Measurements from ENCODE around the gene ATXN1. TPM values are rescaled to one million over a fixed set of nuclear protein-coding genes. Genes with fewer than 3 reads are reported as not detected.

Gene ATXN1
- total and polyA plus RNA-seq, 7 donors: 1.3 to 50.9 (median 21.6) TPM

DNA sequence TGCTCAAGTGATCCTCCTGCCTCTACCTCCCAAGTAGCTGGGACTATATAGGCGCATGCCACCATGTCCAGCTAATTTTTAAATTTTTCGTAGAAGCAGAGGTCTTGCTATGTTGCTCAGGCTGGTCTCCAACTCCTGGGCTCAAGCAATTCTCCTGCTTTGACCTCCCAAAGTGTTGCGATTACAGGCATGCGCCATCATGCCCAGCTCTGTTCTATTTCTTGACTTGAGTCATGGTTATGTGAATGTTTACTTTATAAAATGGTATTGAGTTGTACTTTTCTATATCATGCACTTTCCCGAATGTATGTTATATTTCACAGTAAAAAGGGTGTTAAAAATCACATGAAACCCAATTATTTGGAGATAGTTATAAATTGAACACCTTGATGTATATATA is 17.3 kb upstream of the ATXN1 start:
- intact Hi-C loops (cut with DNase I): loop anchor here in 1 of 2 donors (10.0 kb wide), 1 partner anchor 354 kb away; no protein-coding TSS in a partner anchor
- 94 to 97% (median 96%) methylated on average over 5 of the region's 5 CpGs for WGBS, 3 donors

DNA sequence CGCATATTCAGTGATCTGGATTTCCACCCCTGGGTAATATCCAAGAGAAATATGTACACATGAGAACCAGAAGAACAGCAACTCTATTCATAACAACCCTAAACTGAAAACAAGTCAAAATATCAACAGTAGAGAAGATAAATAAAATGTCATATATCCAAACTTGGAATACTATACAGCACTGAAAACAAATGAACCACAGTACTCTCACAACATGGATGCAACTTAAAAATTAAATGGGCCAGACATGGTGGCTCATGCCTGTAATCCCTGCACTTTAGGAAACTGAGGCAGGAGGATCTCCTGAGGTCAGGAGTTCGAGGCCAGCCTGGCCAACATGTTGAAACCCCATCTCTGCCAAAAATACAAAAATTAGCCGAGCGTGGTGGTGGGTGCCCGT is 16.5 kb upstream of the ATXN1 start:
- H3K27ac ChIP-seq: no peak overlapping the region
- no peak overlapping the region for H3K4me3 ChIP-seq
- 95 to 98% (median 97%) methylated on average over 5 of the region's 5 CpGs for WGBS, 3 donors
- DNase-seq: no peak
- no peak for ATAC-seq
- intact Hi-C loops (cut with DNase I): loop anchor here in 1 of 2 donors (10.0 kb wide), 1 partner anchor 353 kb away; no protein-coding TSS in a partner anchor
- H3K4me1 ChIP-seq: peaks cover 3% of the 10 kb centered on the region
- no peaks in the 10 kb centered on the region for H3K36me3 ChIP-seq (ENCODE audit: insufficient read depth in 1 of 2, low read depth in 1 of 2)
- TF ChIP-seq, protein P1, sequence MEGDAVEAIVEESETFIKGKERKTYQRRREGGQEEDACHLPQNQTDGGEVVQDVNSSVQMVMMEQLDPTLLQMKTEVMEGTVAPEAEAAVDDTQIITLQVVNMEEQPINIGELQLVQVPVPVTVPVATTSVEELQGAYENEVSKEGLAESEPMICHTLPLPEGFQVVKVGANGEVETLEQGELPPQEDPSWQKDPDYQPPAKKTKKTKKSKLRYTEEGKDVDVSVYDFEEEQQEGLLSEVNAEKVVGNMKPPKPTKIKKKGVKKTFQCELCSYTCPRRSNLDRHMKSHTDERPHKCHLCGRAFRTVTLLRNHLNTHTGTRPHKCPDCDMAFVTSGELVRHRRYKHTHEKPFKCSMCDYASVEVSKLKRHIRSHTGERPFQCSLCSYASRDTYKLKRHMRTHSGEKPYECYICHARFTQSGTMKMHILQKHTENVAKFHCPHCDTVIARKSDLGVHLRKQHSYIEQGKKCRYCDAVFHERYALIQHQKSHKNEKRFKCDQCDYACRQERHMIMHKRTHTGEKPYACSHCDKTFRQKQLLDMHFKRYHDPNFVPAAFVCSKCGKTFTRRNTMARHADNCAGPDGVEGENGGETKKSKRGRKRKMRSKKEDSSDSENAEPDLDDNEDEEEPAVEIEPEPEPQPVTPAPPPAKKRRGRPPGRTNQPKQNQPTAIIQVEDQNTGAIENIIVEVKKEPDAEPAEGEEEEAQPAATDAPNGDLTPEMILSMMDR (IDR thresholded peaks at IDR 0.05): no peak
- H3K9me3 ChIP-seq: no peaks in the 10 kb centered on the region
- H3K27me3 ChIP-seq (ENCODE audit: insufficient read depth in 3 of 3, low read length in 2 of 3): no peaks in the 10 kb centered on the region

More for the DNA sequence above, 17.3 kb upstream of the ATXN1 start:
- TF ChIP-seq, protein P1 (IDR thresholded peaks at IDR 0.05): no peak
- DNase-seq: no peak
- H3K9me3 ChIP-seq: no peaks in the 10 kb centered on the region
- no peak overlapping the region for H3K4me3 ChIP-seq
- peaks cover 3% of the 10 kb centered on the region for H3K4me1 ChIP-seq
- no peaks in the 10 kb centered on the region for H3K27me3 ChIP-seq (ENCODE audit: insufficient read depth in 3 of 3, low read length in 2 of 3)
- no peak for ATAC-seq
- no peak overlapping the region for H3K27ac ChIP-seq
- H3K36me3 ChIP-seq (ENCODE audit: insufficient read depth in 1 of 2, low read depth in 1 of 2): no peaks in the 10 kb centered on the region

DNA sequence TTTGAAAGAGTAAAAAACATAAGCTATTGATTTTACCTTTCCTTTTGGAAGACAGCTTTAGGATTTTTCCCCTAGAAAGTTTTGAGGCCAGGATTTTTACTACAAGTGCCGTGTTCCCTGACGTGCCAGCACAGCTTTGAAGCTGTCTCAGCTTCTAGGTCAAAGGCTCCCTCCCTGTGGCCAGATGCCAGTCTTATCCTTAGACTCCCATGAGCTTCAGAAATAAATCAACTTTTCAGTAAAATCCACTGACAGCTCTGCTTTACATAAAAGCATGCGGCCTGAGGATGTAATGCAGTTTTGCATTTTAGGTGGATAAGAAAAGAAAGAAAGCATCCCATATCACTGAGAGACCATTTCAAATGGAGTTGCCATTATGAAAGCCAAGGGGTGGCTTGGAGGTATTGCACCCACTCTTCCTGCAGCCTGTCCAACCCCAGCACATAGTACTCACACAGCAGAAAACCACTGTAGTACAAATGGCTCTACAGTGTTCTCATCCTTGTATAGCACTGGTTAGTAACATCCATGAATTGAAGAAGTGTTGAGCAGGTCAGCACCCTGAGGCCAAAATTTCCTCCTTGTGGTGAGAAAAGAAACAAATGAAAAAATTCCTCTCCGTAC is 15.2 kb upstream of the ATXN1 start:
- WGBS, 3 donors: 49 to 59% (median 51%) methylated on average over 4 of the region's 4 CpGs
- no peaks in the 10 kb centered on the region for H3K9me3 ChIP-seq
- DNase-seq (no peak), ATAC-seq (peak in 2 of 4 donors; percentile 33 to 49)
- intact Hi-C loops (cut with DNase I): loop anchor here in 1 of 2 donors (10.0 kb wide), 1 partner anchor 352 kb away; no protein-coding TSS in a partner anchor
- no peak overlapping the region for H3K4me3 ChIP-seq
- peaks cover 3% of the 10 kb centered on the region for H3K4me1 ChIP-seq
- no peaks in the 10 kb centered on the region for H3K27me3 ChIP-seq (ENCODE audit: insufficient read depth in 3 of 3, low read length in 2 of 3)
- TF ChIP-seq, protein P1 (IDR thresholded peaks at IDR 0.05): peak; percentile 6
- no peaks in the 10 kb centered on the region for H3K36me3 ChIP-seq (ENCODE audit: insufficient read depth in 1 of 2, low read depth in 1 of 2)
- no peak overlapping the region for H3K27ac ChIP-seq

DNA sequence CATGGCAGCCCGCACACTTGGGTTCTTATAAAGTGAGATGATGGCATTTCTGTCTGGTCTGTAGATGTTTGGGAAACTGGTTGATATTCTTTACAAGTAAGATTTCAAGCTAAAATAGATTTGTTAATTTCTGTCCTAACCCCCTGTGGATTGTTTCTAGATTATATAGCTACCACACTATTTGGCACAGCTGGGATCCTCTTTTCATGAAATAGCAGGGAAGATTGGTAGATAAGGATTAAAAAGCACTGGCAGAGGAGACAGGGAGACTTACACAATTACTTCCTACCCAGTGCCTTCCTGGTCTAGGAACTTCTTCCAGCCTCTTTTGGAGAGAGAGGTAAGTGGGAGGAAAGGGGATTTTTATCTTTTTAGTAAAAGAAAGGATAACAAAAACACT is 13.2 kb upstream of the ATXN1 start:
- no peak overlapping the region for H3K4me3 ChIP-seq
- intact Hi-C loops (cut with DNase I): loop anchor here (5.0 to 10.0 kb wide), 3 partner anchors 188 to 350 kb away; no protein-coding TSS in a partner anchor
- no peaks in the 10 kb centered on the region for H3K27me3 ChIP-seq (ENCODE audit: insufficient read depth in 3 of 3, low read length in 2 of 3)
- no peaks in the 10 kb centered on the region for H3K36me3 ChIP-seq (ENCODE audit: insufficient read depth in 1 of 2, low read depth in 1 of 2)
- DNase-seq (no peak), ATAC-seq (no peak)
- no peak overlapping the region for H3K27ac ChIP-seq
- TF ChIP-seq, protein P1 (IDR thresholded peaks at IDR 0.05): no peak
- H3K9me3 ChIP-seq: no peaks in the 10 kb centered on the region
- peaks cover 6% of the 10 kb centered on the region for H3K4me1 ChIP-seq
- 96 to 100% (median 96%) methylated on average over 1 of the region's 1 CpG for WGBS, 3 donors

All from psoas muscle (tissue), 8 donors.